ENCODE data around the gene OPCML. TPM values are rescaled to one million over a fixed set of nuclear protein-coding genes. Genes with fewer than 3 reads are reported as not detected.

Gene OPCML
- total RNA-seq, 3 donors from 2014 or later (not counting 1 experiment from before 2014, with no cell fraction given): not detected

DNA sequence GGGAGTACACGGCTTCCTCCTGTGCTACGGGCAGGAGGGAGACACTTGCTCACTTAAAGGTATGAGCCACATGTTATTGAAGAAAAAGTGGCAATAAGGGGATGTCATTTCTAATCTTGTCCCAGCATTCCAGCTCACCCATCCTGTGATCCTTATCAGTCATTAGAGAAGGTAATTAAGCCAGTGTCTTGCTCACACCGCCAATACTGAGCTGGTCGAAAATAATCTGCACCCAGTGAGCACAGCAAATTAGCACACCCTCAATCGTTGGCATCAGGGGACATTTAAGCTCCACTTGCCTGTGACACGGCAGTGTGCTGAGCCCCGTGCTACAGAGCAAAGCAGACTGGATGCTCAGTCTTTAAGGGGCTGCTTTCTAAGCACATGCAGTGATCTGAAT, 510.7 kb downstream of the OPCML start:
- H3K27ac Mint-ChIP-seq: no peak overlapping the region
- no peak overlapping the region for H3K4me3 ChIP-seq (ENCODE audit: low read length)
- no peak overlapping the region for H3K27ac ChIP-seq (ENCODE audit: low read length)
- intact Hi-C loops (cut with micrococcal nuclease): no loop called here
- H3K9me3 ChIP-seq (ENCODE audit: control insufficient read depth, insufficient read depth, low read length): no peaks in the 10 kb centered on the region
- H3K9me3 Mint-ChIP-seq: peaks cover 0 to 2% of the 10 kb centered on the region in 2 donors
- no peaks in the 10 kb centered on the region for H3K27me3 ChIP-seq (ENCODE audit: control insufficient read depth, insufficient read depth, low read length)
- no peak for DNase-seq
- H3K4me3 Mint-ChIP-seq: no peak overlapping the region
- no peak for ATAC-seq
- H3K27me3 Mint-ChIP-seq (ENCODE audit: low read depth in 2 of 2): no peaks in the 10 kb centered on the region
- no peaks in the 10 kb centered on the region for H3K36me3 ChIP-seq (ENCODE audit: control insufficient read depth, insufficient read depth, low read length)
- no peaks in the 10 kb centered on the region for H3K36me3 Mint-ChIP-seq
- H3K4me1 ChIP-seq (ENCODE audit: control insufficient read depth, insufficient read depth, low read length): no peaks in the 10 kb centered on the region
- TF ChIP-seq, protein P1, sequence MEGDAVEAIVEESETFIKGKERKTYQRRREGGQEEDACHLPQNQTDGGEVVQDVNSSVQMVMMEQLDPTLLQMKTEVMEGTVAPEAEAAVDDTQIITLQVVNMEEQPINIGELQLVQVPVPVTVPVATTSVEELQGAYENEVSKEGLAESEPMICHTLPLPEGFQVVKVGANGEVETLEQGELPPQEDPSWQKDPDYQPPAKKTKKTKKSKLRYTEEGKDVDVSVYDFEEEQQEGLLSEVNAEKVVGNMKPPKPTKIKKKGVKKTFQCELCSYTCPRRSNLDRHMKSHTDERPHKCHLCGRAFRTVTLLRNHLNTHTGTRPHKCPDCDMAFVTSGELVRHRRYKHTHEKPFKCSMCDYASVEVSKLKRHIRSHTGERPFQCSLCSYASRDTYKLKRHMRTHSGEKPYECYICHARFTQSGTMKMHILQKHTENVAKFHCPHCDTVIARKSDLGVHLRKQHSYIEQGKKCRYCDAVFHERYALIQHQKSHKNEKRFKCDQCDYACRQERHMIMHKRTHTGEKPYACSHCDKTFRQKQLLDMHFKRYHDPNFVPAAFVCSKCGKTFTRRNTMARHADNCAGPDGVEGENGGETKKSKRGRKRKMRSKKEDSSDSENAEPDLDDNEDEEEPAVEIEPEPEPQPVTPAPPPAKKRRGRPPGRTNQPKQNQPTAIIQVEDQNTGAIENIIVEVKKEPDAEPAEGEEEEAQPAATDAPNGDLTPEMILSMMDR (IDR thresholded peaks at IDR 0.05): no peak
- WGBS (ENCODE audit: insufficient coverage): 50% methylated on average over 7 of the region's 7 CpGs
- no peaks in the 10 kb centered on the region for H3K4me1 Mint-ChIP-seq

DNA sequence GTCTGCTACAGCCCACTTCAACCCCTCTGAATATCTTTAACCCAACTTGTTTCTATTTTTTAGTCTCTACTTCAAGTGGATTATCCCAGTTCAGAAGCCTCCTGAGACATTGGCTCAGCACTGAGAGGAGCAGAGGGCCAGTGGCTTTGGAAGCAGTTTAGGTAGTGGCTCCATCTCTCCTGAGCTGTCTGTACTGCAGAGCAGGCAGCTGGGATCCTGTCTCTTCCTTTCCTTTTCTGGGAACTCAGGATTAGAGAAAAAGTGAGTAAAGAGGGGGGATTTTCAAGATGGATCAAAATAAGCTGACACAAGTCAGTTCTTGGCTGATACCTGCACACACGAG, 512.0 kb downstream of the OPCML start:
- Histone ChIP-seq H3K4me3 (ENCODE audit: low read length) (no peak overlapping the region), H3K27ac (ENCODE audit: low read length) (no peak overlapping the region), H3K27me3 (ENCODE audit: control insufficient read depth, insufficient read depth, low read length) (no peaks in the 10 kb centered on the region), H3K9me3 (ENCODE audit: control insufficient read depth, insufficient read depth, low read length) (no peaks in the 10 kb centered on the region), H3K36me3 (ENCODE audit: control insufficient read depth, insufficient read depth, low read length) (no peaks in the 10 kb centered on the region), H3K4me1 (ENCODE audit: control insufficient read depth, insufficient read depth, low read length) (no peaks in the 10 kb centered on the region)
- Mint-ChIP-seq H3K36me3 (no peaks in the 10 kb centered on the region), H3K4me1 (no peaks in the 10 kb centered on the region), H3K27ac (no peak overlapping the region), H3K27me3 (ENCODE audit: low read depth in 2 of 2) (no peaks in the 10 kb centered on the region), H3K4me3 (no peak overlapping the region), H3K9me3 (peaks cover 0 to 2% of the 10 kb centered on the region in 2 donors)
- TF ChIP-seq, protein P1 (IDR thresholded peaks at IDR 0.05): no peak
- intact Hi-C loops (cut with micrococcal nuclease): no loop called here
- ATAC-seq (no peak), DNase-seq (no peak)
- WGBS (ENCODE audit: insufficient coverage): 80% methylated on average over 1 of the region's 1 CpG

DNA sequence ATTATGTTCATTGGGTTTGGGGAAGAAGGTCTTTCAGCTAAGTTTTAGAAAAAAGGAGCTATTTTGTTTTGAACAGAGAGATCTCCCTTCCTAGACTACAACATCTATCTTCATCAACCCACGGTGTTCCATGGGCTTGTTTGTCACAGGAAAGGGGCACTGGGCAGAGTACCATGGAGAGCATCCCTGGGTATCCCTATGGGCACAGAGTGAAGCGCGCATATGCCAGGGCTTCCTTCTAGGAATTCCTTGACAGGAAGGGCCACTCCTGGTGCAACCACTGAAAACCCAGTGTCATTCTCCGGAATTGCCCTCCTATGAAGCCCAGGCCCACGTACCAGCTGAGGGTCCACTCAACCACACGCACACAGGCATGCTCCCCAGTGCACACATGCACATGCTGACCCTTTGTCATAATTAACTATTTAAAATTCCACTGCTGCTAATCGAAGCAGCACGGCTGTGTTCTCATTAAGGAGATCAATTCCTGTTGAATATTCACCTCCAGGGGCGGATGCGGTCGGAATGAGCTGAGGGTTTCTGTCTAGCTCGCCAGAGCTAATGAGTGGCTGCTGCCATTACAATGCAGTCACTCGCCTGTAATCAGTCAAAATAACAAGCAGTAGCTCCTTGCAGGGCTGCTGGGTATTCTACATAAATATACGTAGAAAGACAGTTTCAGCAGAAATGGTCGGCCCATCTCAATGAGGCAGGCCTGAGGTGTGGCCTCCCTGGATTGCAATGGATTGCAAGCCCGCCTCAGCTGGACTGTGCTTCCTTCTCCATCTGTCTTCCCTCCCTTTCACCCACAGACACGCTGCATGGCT, 512.5 kb downstream of the OPCML start:
- 88% methylated on average over 17 of the region's 17 CpGs for WGBS (ENCODE audit: insufficient coverage)
- no peak overlapping the region for H3K27ac ChIP-seq (ENCODE audit: low read length)
- H3K9me3 Mint-ChIP-seq: peaks cover 3 to 4% of the 10 kb centered on the region in 2 donors
- no peak overlapping the region for H3K4me3 ChIP-seq (ENCODE audit: low read length)
- H3K4me1 Mint-ChIP-seq: no peaks in the 10 kb centered on the region
- no peaks in the 10 kb centered on the region for H3K36me3 ChIP-seq (ENCODE audit: control insufficient read depth, insufficient read depth, low read length)
- ATAC-seq: no peak
- intact Hi-C loops (cut with micrococcal nuclease): no loop called here
- no peaks in the 10 kb centered on the region for H3K4me1 ChIP-seq (ENCODE audit: control insufficient read depth, insufficient read depth, low read length)
- H3K9me3 ChIP-seq (ENCODE audit: control insufficient read depth, insufficient read depth, low read length): no peaks in the 10 kb centered on the region
- TF ChIP-seq, protein P1 (IDR thresholded peaks at IDR 0.05): no peak
- H3K27me3 ChIP-seq (ENCODE audit: control insufficient read depth, insufficient read depth, low read length): no peaks in the 10 kb centered on the region
- H3K27me3 Mint-ChIP-seq (ENCODE audit: low read depth in 2 of 2): no peaks in the 10 kb centered on the region
- no peak overlapping the region for H3K4me3 Mint-ChIP-seq
- DNase-seq: no peak
- no peaks in the 10 kb centered on the region for H3K36me3 Mint-ChIP-seq
- H3K27ac Mint-ChIP-seq: no peak overlapping the region

DNA sequence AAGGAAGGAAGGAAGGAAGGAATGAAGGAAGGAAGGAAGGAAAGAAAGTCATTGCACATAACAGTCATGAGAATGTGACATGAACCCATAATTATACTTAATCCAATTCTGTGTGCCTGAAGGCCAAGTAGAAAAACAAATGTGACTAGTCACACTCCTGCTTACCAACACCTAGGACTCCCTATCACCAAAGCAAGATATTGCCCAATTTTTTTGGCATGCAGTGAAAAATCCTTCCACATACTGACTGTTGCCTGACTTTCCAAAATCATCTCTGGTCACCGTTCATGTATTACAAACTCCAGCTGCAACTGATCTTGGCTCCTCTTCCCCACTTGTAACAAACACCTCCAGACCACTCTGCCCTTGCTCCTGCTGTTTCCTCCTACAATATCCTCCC, 516.8 kb downstream of the OPCML start:
- Histone ChIP-seq H3K27me3 (ENCODE audit: control insufficient read depth, insufficient read depth, low read length) (no peaks in the 10 kb centered on the region), H3K9me3 (ENCODE audit: control insufficient read depth, insufficient read depth, low read length) (no peaks in the 10 kb centered on the region), H3K36me3 (ENCODE audit: control insufficient read depth, insufficient read depth, low read length) (no peaks in the 10 kb centered on the region), H3K4me1 (ENCODE audit: control insufficient read depth, insufficient read depth, low read length) (no peaks in the 10 kb centered on the region), H3K4me3 (ENCODE audit: low read length) (no peak overlapping the region), H3K27ac (ENCODE audit: low read length) (no peak overlapping the region)
- Mint-ChIP-seq H3K27ac (no peak overlapping the region), H3K4me1 (no peaks in the 10 kb centered on the region), H3K27me3 (ENCODE audit: low read depth in 2 of 2) (no peaks in the 10 kb centered on the region), H3K4me3 (no peak overlapping the region), H3K36me3 (no peaks in the 10 kb centered on the region), H3K9me3 (peaks cover 2 to 3% of the 10 kb centered on the region in 2 donors)
- ATAC-seq (no peak), DNase-seq (no peak)
- WGBS (ENCODE audit: insufficient coverage): 87% methylated on average over 1 of the region's 1 CpG
- TF ChIP-seq, protein P1 (IDR thresholded peaks at IDR 0.05): no peak
- intact Hi-C loops (cut with micrococcal nuclease): no loop called here

Measured in natural killer cell (primary cell).